Hematopoietic multipotent progenitor cell treated with erythropoietin and hydrocortisone succinate and interleukin-3 and kit ligand, for 17 days (in vitro differentiated cells): Measurements from ENCODE around the gene SCAMP2.
A peak's percentile ranks its signal among the peaks of the same experiment; 100 is the strongest.

Experiments
- DNase-seq: peaks from one replicate; pipeline ENCODE4 v3.0.0-alpha.2; 2015; ENCODE audit warnings: low spot score

SCAMP2 gene

DNA sequence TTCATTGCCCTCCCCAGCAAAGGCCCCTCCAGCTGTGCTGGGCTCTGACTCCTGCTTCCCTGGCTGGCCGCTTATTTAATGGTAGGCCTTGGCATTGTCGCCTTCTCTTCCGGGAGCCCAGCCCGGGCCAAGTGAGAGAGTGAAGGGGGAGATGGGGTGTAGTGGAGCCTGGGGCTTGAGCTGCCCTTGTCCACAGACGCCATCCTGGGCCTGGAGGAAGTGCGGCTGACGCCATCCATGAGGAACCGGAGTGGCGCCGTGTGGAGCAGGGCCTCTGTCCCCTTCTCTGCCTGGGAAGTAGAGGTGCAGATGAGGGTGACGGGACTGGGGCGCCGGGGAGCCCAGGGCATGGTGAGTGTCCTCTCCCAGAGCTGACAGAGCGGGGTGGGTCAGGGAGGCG lies 57.2 kb downstream of the SCAMP2 start:
- no peak for DNase-seq

DNA sequence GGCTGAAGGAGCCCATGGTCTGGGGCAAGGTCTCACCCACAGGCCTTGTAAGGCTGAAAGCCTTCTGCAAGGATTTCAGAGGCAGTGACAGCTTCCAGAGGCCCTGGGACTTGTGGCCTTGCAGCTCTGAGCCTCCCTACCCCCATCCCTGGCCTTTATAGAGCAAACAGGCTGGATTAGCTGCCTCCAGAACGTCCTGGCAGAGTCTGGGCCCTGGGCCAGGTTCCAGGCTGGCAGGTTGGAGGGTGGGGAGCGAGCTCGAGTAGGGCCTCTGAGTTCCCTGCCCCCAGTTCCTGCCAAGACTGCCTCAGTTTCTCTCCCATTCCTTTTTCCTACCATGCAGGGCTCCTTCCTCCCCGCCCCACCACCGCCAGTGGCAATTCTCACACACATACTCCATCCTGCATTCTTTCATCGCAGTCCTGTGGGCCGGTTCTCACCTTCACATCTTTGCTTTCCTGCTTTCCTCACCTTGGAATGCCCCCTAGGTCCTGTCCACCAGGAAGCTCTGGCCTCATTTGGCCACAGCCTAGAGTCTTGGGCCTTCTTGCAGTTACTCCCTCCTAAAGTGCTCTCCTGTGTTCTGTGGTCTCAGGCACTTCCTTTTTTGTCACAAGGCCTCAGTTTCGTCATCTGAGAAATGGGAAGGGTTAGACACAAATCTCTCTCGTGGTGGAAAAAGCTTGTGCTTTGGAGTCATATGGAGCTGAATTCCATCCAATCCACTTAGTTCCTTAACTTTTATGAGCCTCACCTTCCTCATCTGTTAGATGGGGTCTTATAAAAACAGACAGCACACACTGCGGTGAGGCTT lies 57.8 kb downstream of the SCAMP2 start:
- DNase-seq: no peak

DNA sequence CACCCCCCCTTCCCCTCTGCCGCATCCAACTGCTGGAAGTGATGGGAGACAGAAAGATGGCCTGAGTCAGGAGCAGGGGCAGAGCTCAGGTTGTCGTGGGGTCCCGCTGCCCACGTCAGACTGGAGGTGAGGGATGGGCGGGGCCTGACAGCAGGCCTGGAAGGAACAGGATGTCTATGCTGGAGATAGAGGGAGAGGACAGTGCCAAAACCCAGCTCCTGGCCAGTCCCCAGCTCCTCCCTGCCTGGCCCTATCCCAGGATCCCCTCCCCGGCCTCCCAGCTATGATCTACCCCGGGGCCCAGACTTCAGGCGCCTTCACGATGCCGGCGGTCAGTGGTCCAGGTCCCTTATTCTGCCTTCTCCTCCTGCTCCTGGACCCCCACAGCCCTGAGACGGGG lies 60.6 kb downstream of the SCAMP2 start, which contains the start of gene LMAN1L:
Gene LMAN1L, plus strand, starts transcription at position 303 of the 400 bp plus-strand sequence. Its CDS starts 20 bp downstream, at position 323.
- no peak for DNase-seq

DNA sequence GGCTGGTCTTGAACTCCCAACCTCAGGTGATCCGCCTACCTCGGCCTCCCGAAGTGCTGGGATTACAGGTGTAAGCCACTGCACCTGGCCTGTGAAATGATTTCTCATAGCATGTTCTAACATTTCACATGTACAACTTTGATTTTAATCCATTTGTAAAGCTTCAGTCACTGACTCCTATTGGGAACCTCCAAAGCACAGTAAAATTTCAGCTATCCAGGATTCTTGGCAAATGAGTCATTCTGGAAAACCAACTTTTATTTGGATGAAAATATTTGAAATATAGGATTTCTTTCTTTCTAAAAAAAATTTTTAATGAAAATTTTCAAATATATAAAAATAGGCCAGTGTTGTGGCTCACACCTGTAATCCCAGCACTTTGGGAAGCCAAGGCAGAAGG lies 63.2 kb downstream of the SCAMP2 start:
- DNase-seq: no peak

DNA sequence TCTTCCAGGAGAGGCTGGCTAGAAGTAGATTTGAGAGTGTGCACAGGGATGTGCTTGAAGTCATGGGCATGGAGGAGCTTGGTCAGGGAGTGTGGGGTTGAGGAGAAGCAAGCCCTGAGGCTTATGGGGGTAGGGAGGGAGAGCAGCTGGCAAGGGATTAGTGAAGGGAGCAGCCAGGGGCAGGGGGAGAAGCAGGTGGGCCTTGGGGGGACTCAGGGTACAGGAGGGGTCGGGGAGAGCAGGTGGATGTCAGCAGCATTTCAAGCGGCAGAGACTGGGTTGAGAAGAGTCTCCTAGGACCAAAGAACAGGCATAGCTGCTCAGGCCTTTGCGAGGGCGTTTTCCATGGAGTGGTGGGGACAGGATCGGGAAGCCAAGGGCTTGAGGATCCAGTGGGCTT lies 63.9 kb downstream of the SCAMP2 start:
- no peak for DNase-seq

DNA sequence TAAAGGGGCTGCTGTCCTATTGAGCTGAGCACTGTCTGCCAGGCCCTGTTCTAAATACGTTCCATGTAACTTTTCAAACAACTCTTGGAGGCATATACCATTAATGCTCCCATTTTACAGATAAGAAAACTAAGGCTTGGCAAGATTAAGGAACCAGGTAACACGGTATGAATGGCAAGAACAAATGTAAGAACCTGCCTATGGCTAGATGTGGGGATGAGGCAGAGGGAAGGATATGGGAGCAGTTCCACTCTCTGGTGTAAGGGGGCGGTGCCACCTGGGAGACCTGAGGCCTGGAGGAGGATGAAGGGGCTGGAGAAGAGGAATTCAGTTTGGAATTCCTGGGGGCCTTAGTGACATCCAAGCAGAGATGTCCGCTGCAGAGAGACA lies 64.3 kb downstream of the SCAMP2 start:
- DNase-seq: no peak

DNA sequence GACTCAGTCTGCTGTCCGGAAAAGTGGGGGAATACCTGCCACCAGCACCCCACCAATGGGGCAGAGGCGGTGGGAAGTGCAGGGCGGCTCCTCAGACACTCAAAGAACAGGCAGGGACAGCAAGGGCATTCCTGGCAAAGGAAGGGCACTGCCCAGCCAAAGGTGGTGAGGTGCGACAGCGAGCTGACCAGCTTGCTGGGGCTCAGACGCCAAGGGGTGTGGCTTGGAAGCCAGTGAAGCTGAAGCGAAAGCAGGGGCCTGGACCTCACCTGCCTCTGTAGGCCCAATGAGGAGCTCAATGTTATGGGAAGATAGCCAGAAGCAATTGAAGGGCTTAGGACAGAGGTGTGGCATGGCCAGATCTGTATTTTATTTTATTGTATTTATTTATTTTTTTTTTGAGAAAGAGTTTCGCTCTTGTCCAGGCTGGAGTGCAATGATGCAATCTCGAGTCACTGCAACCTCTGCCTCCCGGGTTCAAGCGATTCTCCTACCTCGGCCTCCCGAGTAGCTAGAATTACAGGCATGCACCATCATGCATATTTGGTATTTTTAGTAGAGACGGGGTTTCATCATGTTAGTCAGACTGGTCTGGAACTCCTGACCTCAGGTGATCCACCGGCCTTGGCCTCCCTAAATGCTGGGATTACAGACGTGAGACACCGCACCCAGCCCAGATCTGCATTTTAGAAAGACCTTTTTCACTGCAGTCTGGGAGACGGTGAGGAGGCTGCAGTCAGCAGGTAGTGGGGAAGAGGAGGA lies 64.9 kb downstream of the SCAMP2 start:
- no peak for DNase-seq

DNA sequence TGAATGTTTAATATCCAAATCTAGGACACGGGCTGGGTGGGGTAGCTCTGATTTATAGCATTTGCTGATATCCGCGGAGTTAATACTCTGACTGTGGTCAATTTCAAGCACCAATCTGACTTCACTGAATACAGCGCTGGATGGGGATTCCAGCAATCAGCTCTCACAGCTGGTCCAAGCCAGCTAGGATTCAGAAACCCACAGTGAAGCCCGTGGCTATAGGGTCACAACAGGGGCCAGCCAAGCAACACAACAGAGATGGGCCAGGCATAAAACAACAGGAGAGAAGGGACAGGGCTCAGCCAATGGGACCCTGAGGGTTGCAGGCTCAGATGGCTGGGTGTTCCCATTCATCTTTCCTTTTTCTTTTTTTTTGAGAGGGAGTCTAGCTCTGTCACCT lies 65.9 kb downstream of the SCAMP2 start:
- no peak for DNase-seq

DNA sequence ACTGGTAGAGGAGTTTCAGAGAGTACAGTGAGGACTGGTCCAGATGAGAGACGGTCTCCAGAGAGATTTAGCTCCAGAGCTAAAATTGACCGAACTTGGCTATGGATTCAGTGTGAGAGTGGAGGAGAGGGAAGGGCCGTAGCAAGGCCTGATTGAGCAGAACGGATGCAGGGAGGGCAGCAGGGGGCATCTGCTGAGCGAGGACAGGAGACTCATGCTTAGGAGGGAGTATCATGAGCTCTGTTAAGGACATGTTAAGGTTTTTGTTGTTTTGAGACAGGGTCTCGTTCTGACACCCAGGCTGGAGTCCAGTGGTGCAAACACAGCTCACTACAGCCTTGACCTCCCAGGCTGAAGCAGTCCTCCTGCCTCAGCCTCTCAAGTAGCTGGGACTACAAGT lies 68.2 kb downstream of the SCAMP2 start:
- DNase-seq: no peak

DNA sequence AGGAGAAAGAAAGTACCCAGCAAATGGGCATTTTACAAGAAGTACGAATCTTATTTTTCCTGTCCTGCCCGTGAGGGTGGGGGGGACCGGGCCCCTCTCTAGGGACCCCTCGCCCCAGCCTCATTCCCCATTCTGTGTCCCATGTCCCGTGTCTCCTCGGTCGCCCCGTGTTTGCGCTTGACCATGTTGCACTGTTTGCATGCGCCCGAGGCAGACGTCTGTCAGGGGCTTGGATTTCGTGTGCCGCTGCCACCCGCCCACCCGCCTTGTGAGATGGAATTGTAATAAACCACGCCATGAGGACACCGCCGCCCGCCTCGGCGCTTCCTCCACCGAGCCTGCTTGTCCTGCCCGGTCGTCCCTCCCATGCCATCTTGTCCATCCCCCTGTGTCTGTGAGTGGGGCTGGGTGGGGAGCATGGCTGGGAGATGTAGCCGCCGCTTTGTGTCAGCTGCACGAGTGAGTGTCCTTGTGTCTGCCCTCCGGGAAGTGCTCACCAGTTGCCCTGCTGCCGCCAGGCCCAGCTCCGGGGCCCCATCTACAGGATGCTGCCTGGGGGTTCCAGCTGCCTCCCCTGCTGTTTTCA lies 70.2 kb downstream of the SCAMP2 start:
- no peak for DNase-seq

DNA sequence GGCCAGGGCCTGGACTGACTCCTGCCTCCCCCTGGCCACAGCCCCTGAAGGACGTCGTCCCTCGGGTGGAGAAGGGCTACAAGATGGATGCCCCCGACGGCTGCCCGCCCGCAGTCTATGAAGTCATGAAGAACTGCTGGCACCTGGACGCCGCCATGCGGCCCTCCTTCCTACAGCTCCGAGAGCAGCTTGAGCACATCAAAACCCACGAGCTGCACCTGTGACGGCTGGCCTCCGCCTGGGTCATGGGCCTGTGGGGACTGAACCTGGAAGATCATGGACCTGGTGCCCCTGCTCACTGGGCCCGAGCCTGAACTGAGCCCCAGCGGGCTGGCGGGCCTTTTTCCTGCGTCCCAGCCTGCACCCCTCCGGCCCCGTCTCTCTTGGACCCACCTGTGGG lies 70.9 kb downstream of the SCAMP2 start:
- DNase-seq: no peak

DNA sequence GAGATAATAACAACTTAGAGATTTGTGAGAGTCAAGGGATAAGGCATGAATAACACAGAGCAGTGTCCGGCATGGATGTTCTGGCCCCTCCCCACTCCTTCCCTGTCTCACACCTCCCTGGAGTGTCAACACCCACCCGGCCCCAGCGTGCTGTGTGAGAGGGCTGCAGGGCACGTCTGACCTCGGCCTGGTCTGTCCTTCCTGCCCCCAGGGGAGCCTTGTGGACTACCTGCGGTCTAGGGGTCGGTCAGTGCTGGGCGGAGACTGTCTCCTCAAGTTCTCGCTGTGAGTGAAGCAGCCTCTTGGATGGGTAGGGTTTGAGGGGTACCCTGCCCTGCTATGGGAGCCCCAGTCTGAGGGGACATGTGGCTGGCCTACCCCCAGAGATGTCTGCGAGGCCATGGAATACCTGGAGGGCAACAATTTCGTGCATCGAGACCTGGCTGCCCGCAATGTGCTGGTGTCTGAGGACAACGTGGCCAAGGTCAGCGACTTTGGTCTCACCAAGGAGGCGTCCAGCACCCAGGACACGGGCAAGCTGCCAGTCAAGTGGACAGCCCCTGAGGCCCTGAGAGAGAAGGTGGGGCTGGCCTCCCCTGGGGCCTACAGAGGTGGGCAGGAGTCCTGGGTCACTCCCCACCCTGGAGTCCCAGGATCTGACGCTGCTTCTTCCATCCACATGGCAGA lies 71.7 kb downstream of the SCAMP2 start:
- DNase-seq: no peak

DNA sequence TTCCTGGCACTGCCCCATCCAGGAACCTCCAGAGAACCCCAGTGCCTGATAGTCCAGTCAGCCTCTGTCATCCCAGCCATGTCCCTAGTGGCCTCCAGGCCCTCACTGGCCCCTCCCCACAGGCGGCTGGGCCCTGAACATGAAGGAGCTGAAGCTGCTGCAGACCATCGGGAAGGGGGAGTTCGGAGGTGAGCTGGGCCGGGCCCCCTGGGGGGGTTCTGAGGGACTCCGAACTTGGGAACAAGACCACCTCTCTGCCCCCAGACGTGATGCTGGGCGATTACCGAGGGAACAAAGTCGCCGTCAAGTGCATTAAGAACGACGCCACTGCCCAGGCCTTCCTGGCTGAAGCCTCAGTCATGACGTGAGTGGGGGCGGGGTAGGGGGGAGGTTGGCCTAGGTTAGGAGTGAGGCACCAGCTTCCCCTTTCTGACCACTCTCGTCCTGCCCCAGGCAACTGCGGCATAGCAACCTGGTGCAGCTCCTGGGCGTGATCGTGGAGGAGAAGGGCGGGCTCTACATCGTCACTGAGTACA lies 72.5 kb downstream of the SCAMP2 start:
- DNase-seq: no peak

DNA sequence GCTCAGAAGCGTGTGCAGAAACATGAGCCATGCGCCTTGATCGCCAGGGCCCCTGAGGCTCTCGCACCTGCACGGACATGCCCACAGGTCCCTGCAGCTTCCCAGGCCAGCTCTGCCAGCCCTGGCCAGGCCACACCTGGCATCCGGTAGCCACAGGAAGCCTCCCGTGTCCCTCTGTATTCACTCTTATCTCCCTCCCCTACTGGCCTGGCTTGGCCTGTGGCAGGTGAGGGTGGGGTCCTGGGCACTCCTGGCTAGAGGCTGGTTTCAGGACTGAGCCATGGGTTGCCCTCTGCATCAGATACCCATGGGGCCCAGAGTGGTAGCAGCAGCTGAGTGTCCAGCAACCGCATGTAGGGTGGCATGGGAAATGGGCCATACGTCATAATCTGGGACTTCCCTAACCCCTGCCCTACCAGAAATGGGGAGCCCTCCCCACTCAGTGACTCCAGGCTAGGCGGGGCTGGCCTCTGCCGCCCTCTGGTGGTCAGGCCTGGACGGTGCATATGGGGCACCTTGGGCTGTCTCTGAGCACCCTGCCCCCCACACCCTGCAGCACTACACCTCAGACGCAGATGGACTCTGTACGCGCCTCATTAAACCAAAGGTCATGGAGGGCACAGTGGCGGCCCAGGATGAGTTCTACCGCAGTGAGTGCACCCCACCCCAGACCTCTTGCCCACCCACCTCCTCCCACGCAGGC lies 73.2 kb downstream of the SCAMP2 start:
- peak; percentile 85 for DNase-seq

DNA sequence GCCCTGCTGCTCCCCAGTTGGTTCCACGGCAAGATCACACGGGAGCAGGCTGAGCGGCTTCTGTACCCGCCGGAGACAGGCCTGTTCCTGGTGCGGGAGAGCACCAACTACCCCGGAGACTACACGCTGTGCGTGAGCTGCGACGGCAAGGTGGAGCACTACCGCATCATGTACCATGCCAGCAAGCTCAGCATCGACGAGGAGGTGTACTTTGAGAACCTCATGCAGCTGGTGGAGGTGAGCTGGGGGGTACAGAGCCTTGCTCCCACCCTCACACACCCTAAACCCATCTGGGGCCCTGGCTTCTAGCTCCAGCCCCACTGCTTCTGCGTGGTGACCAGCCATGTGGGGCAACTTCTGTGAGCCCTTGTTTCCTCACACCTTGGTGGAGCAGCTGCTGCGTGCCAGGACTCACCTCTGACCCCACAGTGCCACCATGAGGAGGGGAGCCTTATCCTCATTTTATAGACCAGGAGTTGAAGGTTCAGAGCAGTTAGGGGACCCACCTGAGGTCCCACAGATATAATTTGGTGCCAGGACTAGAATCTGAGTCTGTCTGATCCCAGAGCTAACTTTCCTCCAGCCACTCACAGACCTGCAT lies 73.8 kb downstream of the SCAMP2 start:
- no peak for DNase-seq

DNA sequence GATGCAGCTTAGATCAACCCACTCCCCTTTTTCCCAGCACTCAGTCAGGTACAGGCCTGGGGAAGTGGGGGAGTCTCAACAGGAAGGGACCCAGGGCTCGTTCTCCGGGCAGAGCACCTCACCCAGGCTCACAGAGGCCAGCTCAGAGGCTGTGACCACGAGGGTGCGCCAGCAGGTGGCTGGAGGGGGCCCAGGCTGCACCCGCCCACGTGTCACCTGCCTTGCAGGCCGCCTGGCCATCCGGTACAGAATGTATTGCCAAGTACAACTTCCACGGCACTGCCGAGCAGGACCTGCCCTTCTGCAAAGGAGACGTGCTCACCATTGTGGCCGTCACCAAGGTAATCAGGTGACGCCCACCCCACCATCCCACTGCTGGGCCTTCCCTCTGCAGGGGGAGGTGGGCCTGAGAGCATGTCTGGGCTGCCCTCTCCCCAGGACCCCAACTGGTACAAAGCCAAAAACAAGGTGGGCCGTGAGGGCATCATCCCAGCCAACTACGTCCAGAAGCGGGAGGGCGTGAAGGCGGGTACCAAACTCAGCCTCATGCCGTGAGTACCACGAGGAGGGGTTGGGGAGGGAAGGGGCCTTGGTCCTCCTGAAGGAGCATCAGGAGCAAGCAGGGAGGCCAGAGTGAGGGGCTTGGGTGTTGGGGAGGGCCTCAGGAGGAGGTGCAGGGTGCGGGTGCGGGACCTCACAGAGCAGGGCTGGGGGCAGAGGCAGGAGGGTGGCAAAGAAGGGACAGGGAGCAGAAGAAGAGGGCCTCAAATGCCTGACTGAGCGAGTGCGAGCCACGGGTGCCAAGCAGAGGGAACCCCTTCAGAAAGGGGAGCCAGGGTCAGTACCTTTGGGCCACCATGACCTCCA lies 74.5 kb downstream of the SCAMP2 start:
- DNase-seq: no peak

DNA sequence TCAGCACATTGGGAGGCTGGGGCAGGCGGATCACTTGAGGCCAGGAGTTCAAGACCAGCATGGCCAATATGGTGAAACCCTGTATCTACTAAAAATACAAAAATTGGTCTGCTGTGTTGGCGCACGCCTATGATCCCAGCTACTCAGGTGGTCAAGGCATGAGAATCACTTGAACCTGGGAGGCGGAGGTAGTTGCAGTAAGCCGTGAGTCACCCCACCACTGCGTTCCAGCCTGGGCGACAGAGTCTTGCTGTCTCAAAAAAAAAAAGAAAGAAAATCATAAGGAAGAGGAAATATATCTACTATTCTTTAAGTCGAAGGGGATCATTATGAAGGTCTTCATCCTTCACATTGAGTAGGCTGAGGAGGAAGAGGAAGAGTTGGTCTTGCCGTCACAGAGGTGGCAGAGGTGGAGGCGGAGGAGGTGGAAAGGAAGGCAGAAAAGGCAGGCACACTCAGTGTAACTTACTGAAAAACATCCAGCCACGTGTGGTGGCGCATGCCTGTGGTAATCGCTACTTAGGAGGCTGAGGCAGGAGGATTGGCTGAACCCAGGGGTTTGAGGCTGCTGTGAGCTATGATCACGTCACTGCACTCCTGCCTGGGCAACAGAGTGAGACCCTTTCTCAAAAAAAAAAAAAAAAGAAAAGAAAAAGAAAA lies 77.1 kb downstream of the SCAMP2 start:
- DNase-seq: no peak

DNA sequence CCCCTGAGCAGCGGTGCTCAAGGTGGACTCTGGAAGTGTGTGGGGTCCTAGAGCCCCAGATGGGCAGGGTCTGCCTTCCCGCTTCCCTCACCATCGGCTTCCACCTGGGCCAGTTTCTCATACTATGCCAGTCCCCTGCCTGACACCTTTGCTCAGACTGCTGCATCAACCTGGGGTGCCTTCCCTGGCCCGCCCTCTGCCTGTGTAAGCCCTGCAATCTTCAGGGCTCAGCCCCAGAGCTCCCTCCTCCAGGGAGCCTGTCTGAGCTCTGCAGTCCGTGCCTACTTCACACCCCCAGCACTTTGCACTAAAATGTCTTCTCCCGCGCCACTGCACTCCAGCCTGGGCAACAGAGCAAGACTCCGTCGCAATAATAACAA lies 78.2 kb downstream of the SCAMP2 start:
- no peak for DNase-seq

DNA sequence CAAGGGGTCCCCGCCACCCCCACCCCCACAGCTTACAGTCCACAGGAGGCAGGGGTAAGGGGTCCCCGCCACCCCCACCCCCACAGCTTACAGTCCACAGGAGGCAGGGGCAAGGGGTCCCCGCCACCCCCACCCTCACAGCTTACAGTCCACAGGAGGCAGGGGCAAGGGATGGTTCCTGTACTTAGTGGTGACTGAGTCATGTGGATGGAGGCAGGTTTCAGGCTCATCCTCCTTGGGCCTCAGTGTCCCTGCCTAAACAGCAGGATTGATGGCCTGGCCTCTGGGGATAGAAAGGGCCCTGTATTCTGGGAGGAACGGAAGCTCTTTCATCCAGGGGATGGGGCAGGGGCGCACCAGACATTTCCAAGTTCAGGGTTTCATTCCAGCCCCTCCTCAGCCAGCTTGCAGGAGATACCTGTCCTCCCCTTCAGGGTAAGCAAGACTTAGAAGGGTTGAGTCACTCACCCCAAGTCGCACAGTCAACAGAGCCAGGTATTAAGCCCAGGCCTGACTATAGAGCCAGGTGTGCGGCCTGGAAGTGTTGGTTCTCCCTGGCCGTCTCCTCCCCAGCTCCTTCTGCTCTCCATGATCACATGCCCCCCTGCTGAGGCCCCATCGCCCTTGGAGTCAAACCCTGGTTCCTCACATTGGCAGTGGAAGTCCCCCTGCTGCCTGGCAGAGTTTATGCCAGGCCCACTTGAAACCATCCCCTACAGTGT lies 78.8 kb downstream of the SCAMP2 start:
- no peak for DNase-seq
